Measurements from ENCODE around the gene MOB3B. TPM values are rescaled to one million over a fixed set of nuclear protein-coding genes. Genes with fewer than 3 reads are reported as not detected.
A peak's percentile ranks its signal among the peaks of the same experiment; 100 is the strongest.

The MOB3B gene
- total RNA-seq, 1 donor from 2014 or later = 14.0 TPM

DNA sequence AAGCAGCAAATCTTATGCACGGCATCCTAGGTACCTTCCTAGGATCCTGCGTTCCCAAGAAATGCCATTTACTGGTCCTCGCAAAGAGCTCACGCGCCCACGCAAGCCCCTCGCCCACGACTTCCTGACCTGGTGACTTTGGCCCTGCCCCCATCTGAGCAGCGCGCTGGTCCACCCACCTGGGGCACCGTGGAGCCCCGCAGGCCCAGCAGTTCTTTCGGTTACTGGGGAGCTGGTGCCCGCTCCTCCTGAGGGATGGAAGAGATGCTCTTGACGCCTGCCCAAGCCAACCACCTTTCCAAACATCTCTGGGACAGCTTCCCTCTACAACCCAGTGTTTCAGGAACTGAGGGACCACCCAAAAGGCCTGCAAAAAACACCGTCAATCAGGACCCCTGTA is 249.4 kb downstream of the MOB3B start:
- no peaks in the 10 kb centered on the region for H3K79me2 ChIP-seq (ENCODE audit: low read depth)
- no peak overlapping the region for H3K27ac Mint-ChIP-seq
- H3K4me3 ChIP-seq = no peak overlapping the region
- TF ChIP-seq EZH2 (IDR thresholded peaks at IDR 0.05) = no peak
- TF ChIP-seq EZH2phosphoT487 (IDR thresholded peaks at IDR 0.05) = no peak
- TF ChIP-seq, protein P1, sequence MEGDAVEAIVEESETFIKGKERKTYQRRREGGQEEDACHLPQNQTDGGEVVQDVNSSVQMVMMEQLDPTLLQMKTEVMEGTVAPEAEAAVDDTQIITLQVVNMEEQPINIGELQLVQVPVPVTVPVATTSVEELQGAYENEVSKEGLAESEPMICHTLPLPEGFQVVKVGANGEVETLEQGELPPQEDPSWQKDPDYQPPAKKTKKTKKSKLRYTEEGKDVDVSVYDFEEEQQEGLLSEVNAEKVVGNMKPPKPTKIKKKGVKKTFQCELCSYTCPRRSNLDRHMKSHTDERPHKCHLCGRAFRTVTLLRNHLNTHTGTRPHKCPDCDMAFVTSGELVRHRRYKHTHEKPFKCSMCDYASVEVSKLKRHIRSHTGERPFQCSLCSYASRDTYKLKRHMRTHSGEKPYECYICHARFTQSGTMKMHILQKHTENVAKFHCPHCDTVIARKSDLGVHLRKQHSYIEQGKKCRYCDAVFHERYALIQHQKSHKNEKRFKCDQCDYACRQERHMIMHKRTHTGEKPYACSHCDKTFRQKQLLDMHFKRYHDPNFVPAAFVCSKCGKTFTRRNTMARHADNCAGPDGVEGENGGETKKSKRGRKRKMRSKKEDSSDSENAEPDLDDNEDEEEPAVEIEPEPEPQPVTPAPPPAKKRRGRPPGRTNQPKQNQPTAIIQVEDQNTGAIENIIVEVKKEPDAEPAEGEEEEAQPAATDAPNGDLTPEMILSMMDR (IDR thresholded peaks at IDR 0.05) = no peak
- no peak for DNase-seq (ENCODE audit: low spot score)
- no peak overlapping the region for H3K4me3 Mint-ChIP-seq
- no peaks in the 10 kb centered on the region for H3K27me3 Mint-ChIP-seq (ENCODE audit: insufficient read depth, low read depth)
- no peaks in the 10 kb centered on the region for H3K4me1 Mint-ChIP-seq
- H3K36me3 Mint-ChIP-seq = no peaks in the 10 kb centered on the region
- no peaks in the 10 kb centered on the region for H3F3A ChIP-seq (ENCODE audit: low read depth)
- H3K9me3 Mint-ChIP-seq = no peaks in the 10 kb centered on the region
- H4K20me1 ChIP-seq (ENCODE audit: low read depth) = no peaks in the 10 kb centered on the region
- H3K4me1 ChIP-seq = no peaks in the 10 kb centered on the region
- H3K36me3 ChIP-seq = no peaks in the 10 kb centered on the region
- H3K4me2 ChIP-seq = no peak overlapping the region
- H3K27ac ChIP-seq = no peak overlapping the region
- H3K27me3 ChIP-seq = no peaks in the 10 kb centered on the region
- no peak overlapping the region for H2AFZ ChIP-seq (replicated peaks)
- no peaks in the 10 kb centered on the region for H3K9me3 ChIP-seq (ENCODE audit: low read depth)
- no peak overlapping the region for H3K9ac ChIP-seq

DNA sequence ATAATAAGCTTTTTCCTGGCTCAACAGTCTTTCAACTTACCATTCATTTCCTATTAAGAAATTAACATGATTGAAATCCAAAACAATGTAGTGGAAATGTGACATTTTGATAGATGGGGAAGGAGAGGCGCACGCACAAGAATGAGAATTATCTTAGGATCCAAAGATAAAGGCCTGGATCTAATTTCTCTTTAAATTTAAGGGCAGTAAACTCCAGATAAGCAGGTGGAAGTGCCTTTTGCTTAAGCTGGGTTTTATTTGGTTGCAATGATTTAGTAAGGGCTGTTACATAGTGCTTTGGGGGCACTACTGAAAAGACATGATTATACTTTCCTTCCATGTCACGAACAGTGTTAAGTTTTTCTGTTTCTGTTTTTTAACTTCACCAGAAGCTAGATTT is 250.0 kb downstream of the MOB3B start:
- Histone ChIP-seq H3F3A (ENCODE audit: low read depth) (no peaks in the 10 kb centered on the region), H3K9ac (no peak overlapping the region), H3K27ac (no peak overlapping the region), H2AFZ (replicated peaks) (no peak overlapping the region), H3K4me1 (no peaks in the 10 kb centered on the region), H3K27me3 (no peaks in the 10 kb centered on the region), H4K20me1 (ENCODE audit: low read depth) (no peaks in the 10 kb centered on the region), H3K4me3 (no peak overlapping the region), H3K36me3 (no peaks in the 10 kb centered on the region), H3K79me2 (ENCODE audit: low read depth) (no peaks in the 10 kb centered on the region), H3K9me3 (ENCODE audit: low read depth) (no peaks in the 10 kb centered on the region), H3K4me2 (no peak overlapping the region)
- TF ChIP-seq EZH2 (IDR thresholded peaks at IDR 0.05) = no peak
- TF ChIP-seq, protein P1 (IDR thresholded peaks at IDR 0.05) = no peak
- no peak for TF ChIP-seq EZH2phosphoT487 (IDR thresholded peaks at IDR 0.05)
- Mint-ChIP-seq H3K27me3 (ENCODE audit: insufficient read depth, low read depth) (no peaks in the 10 kb centered on the region), H3K4me3 (no peak overlapping the region), H3K27ac (no peak overlapping the region), H3K36me3 (no peaks in the 10 kb centered on the region), H3K9me3 (no peaks in the 10 kb centered on the region), H3K4me1 (no peaks in the 10 kb centered on the region)
- DNase-seq (ENCODE audit: low spot score) = no peak

DNA sequence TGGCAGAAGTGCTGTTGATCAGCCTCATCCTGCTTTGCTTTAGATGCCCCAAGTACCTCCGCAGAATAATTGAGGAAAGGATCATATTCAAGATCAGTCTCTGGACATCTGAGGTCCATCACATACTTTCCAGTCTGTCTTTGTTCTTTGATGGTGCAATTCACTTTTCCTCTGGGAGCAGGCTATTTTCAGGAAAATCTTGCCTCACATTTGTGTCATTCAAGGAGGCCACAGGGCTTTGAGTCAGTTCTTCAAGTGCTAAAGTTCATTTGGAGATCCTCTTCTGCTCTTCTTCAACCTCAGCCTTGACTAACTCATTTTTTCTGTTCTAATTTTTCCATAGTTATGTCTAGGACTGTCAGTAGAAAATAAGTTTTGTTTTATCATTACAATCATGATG is 251.2 kb downstream of the MOB3B start:
- DNase-seq (ENCODE audit: low spot score) = no peak
- no peak overlapping the region for H3K27ac Mint-ChIP-seq

DNA sequence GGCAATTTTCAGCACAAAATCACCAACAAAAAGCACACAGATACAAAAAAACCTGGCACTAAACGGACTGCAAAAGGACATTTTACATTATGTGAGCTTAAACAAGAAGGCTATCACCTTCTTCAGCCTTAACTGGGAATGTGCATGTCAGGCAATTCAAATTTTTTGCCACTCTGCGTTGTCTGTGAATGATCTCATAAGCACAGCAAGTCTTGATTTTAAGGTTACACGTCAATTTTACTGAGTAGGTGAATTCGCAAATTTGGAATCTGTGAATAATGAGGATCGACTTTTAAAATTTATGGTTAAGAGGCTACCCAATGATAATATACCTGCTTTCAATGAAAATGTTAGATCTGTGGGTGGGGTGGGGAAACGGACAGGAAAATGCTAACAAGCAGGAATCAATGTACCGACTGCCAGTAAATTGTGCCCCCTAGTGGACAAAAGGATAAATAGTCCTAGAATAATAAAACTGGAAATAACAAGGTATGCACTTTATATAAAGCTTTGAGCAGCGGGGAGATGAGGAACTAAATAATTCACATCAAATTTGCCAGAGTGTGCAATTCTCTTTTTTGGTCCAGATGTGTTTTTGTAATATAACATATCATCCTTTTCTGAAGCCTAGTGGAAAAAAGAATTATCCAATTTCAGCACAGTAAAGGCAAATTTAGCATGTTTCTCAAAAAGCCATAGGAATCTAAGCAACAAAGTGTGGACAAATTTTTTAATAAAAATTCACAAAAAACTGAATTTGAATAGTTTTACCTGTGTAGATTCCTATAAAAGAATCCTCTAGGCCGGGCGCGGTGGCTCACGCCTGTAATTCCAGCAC is 253.2 kb downstream of the MOB3B start:
- H3K9me3 ChIP-seq (ENCODE audit: low read depth) = no peaks in the 10 kb centered on the region
- H3K4me1 ChIP-seq = no peaks in the 10 kb centered on the region
- H4K20me1 ChIP-seq (ENCODE audit: low read depth) = no peaks in the 10 kb centered on the region
- no peaks in the 10 kb centered on the region for H3K4me1 Mint-ChIP-seq
- no peaks in the 10 kb centered on the region for H3F3A ChIP-seq (ENCODE audit: low read depth)
- DNase-seq (ENCODE audit: low spot score) = peak; percentile 73
- TF ChIP-seq EZH2phosphoT487 (IDR thresholded peaks at IDR 0.05) = no peak
- TF ChIP-seq EZH2 (IDR thresholded peaks at IDR 0.05) = no peak
- TF ChIP-seq, protein P1 (IDR thresholded peaks at IDR 0.05) = peak; percentile 90
- no peaks in the 10 kb centered on the region for H3K36me3 ChIP-seq
- no peaks in the 10 kb centered on the region for H3K27me3 ChIP-seq
- H3K4me3 Mint-ChIP-seq = no peak overlapping the region
- no peak overlapping the region for H3K27ac ChIP-seq
- H3K36me3 Mint-ChIP-seq = no peaks in the 10 kb centered on the region
- no peaks in the 10 kb centered on the region for H3K27me3 Mint-ChIP-seq (ENCODE audit: insufficient read depth, low read depth)
- peak overlapping the region; percentile 45 for H2AFZ ChIP-seq (replicated peaks)
- no peak overlapping the region for H3K9ac ChIP-seq
- H3K79me2 ChIP-seq (ENCODE audit: low read depth) = no peaks in the 10 kb centered on the region
- no peak overlapping the region for H3K4me2 ChIP-seq
- no peak overlapping the region for H3K27ac Mint-ChIP-seq
- H3K4me3 ChIP-seq = no peak overlapping the region
- H3K9me3 Mint-ChIP-seq = no peaks in the 10 kb centered on the region

More for the DNA sequence above, 251.2 kb downstream of the MOB3B start:
- Histone ChIP-seq H3K4me3 (no peak overlapping the region), H3K4me2 (no peak overlapping the region), H3F3A (ENCODE audit: low read depth) (no peaks in the 10 kb centered on the region), H3K4me1 (no peaks in the 10 kb centered on the region), H3K79me2 (ENCODE audit: low read depth) (no peaks in the 10 kb centered on the region), H3K9ac (no peak overlapping the region), H3K27ac (no peak overlapping the region), H3K36me3 (no peaks in the 10 kb centered on the region), H2AFZ (replicated peaks) (no peak overlapping the region), H3K9me3 (ENCODE audit: low read depth) (no peaks in the 10 kb centered on the region), H3K27me3 (no peaks in the 10 kb centered on the region), H4K20me1 (ENCODE audit: low read depth) (no peaks in the 10 kb centered on the region)
- H3K36me3 Mint-ChIP-seq = no peaks in the 10 kb centered on the region
- no peaks in the 10 kb centered on the region for H3K9me3 Mint-ChIP-seq
- no peak overlapping the region for H3K4me3 Mint-ChIP-seq
- no peaks in the 10 kb centered on the region for H3K27me3 Mint-ChIP-seq (ENCODE audit: insufficient read depth, low read depth)
- TF ChIP-seq EZH2 (IDR thresholded peaks at IDR 0.05) = no peak
- no peaks in the 10 kb centered on the region for H3K4me1 Mint-ChIP-seq
